DMS53 treated with DMSO at 0.1 percent for 48 hours (cell line): ENCODE data around the gene ASGR1.

ENCODE experiments used
- DNase-seq: peaks from one replicate; lab custom pipeline; 2025; ENCODE audit not compliant: unreplicated experiment; lab: John Stamatoyannopoulos, UW

Gene ASGR1

DNA sequence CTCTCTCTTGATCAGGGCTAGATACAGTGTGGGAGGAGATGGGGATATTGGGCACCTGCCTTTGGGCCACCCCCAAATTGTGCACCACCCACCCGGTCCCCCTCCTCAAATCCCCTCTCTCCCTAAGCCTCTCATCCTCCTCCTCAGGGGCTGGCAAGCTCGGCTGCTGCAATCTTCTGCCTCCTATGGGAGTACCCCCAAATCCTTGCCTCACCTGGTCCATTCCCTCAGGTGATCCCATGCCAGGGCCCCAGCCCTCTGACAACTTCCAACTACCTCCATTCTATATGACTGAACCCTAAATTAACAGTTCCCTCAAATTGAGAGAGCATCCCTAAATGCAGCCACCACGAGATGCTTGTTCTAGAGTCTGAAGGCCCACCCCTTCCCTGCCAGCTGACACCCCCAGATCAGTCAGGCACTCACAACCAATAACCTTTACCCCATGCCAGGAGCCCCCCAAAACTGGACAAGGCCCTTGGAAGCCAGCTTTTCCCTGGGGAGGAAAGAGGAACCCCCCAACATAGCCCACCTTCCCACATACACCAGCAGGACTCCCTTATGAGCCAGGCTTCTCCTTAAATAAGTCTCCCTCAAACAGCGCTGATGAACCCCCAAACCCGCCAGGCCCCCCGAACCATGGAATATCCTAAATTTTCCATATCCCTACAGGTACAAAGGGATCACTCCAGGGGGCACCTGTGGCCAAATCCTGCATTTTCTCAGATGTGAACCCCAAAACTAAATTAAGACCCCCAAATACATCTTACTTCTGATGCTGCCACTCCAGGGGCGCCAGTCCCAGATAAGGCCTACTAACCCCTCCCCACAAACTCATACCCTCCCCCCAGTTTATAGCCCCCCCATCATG is 37.3 kb upstream of the ASGR1 start:
- DNase-seq: no peak

DNA sequence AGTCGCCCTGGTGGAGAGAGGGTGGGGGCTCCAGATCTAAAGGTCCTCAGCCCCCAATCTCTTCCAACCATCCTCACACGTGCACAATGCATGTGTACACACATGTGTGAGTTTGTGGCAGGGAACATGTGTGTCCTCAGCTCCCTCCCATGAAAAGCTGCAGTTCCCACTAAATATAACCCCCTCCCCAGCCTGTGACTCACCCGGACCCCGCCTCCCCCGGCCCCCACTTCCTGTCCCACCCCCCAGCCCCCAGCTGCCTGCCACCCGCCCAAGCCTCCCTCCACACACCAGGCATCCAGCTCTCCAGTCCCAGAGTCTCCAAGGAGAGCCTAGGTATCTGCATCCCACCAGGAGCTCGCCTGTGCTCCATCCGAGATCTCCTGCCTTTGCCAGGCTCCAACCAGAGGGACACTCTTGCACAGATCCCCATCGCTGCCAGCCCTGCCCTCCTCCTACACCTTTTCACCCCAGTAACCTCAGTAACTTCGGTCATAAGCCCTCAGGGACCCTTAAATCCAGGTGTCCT is 36.5 kb upstream of the ASGR1 start:
- no peak for DNase-seq

- no peak for DNase-seq
Measured at GRCh38 chr17:7215136-7215638, 36.0 kb upstream of the ASGR1 start.

- peak; percentile 97 for DNase-seq
Measured at GRCh38 chr17:7214300-7215135, 35.3 kb upstream of the ASGR1 start.

GRCh38 chr17:7213895-7214299 is 34.7 kb upstream of the ASGR1 start:
- peak; percentile 92 for DNase-seq

DNA sequence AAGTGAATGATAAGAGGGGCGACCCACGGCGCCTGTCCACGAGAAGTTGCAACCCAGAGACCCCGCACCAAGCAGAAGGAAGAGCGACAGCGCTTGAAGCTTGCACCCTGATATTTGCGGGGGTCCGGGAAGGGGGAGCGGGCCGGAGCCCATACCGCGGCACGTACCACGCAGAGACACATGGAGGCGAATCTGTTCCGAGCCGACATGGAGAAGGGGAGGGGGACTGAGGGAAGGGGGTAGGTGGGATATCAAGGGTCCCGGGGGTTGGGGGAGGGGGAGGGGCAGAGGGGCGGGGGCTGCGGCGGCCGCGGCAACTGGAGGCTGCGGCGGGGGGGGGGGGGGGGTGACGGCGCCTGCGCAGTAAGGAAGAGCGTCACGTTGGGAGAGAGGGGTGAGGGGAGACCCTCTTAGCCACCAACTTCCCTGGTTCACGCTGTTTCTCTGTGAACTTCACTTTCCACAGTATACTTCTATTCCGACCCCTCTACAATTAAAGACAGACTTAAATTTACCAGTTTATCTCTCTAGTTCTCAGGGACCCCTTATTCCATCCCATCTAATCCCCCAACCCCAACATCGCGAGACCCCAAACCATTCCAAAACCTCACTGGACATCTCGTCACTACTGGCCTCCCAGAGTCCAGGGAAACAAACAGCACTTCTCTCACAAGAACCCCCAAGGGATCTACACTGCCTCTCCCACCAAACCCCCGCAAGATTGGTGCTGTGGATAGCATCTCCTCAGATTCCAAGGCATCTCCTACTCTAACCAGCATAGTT is 32.5 kb upstream of the ASGR1 start:
- no peak for DNase-seq

GRCh38 chr17:7208754-7209460 is 29.7 kb upstream of the ASGR1 start:
- no peak for DNase-seq

GRCh38 chr17:7208027-7208571 is 28.9 kb upstream of the ASGR1 start:
- no peak for DNase-seq

DNA sequence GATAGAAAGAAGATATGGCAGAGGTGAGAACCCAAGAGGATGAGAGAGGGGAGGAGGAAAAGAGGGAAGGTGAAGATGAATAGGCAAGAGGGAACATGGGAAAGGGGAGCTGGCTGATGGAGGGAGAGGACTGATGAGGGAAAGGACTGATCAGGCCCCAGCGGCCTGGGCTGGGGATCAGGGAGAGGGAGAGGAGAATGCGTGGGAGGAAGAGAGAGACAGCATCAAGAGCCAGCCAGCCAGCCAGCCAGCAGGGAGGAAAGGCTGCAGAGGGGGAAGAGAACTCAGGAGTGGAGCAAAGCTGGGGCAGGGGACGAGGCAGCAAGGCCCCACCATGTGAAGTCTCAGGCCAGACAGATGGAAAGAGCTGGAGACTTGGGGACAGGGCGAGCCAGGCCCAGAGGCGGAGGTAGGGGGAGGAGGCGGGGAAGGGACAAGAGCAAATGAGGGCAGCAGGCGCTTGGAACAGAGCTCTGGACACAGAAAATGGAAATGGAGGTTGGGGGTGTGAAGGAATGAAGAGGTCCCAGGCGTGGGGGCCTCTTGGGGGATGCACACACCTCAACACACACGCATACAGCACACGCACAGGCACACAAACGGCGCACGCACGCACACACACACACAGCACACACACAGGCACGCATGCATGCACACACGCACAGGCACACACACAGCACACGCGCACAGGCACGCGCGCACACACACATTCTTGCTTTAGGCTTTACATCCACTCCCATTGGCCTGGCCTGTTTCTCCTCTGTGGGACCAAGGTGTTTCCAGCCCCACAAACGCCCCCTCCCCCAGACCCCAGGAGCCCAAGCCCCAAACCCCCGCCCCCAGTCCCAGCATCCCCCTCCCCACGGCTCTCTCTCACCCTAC is 28.2 kb upstream of the ASGR1 start:
- no peak for DNase-seq

DNA sequence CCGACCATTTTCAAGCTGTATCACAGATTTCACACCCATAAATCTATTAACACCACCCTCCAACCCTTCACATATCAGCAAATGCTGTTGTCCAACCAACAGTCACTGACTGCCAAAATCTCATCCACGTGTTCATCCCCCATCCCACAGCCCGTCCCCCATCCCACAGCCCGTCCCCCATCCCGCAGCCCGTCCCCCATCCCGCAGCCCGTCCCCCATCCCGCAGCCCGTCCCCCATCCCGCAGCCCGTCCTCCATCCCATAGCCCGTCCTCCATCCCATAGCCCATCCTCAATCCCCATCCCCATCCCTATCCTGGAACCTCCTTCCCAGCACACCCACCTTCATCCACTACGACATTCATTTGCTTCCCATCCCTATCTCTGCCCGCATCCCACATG is 26.4 kb upstream of the ASGR1 start:
- no peak for DNase-seq

DNA sequence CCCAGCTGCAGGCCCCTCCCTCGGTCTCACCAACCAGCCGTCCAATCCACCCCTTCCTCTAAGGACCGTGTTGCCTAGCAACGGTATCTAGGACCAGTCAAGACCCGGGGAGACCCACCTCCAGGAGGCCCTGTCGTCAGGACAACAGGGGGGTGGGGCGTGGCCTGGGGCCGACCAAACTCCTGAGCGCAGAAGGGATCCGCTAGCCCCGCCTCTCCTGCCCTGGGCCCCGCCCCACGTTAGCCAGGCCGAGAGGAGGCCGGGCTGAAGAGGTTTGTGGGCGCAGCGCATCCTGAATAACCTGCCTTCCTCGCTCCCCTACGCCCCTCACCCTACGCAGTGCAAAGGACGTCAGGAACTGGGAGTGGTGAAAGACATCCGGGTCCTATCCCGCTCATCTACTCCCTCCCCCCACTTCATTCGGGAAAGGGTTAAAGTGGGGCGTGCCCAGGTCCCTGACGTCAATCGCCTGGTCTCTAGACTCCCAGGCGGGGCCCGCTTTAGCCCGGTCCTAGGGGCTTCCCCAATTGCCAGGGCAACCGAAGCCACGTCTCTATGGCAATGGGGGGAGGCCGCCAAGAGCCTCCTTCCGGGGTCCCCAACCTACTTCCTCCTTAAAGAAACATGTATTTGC is 25.8 kb upstream of the ASGR1 start:
- DNase-seq: peak; percentile 88

DNA sequence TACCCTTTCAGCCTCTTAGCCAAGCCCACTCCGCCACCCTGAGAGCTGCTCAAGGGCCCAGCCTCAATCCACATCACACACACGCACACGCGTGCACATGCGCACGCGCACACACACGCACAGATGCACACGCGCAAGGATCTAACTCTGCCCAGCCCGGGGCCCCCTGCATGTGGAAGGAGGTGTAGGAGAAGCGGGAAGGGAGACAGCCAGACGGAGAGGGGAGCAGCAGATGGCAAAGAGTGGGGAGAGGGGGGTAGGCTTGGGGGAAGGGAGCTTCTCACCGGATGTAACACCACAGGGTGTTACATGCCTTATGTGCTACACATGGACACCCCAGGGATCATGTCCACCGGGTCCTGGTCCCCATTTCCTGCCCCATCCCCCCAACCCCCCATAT is 25.2 kb upstream of the ASGR1 start:
- DNase-seq: no peak

- no peak for DNase-seq
Measured at GRCh38 chr17:7203391-7203790, 24.2 kb upstream of the ASGR1 start.

GRCh38 chr17:7196651-7197401 is 17.7 kb upstream of the ASGR1 start:
- no peak for DNase-seq

DNA sequence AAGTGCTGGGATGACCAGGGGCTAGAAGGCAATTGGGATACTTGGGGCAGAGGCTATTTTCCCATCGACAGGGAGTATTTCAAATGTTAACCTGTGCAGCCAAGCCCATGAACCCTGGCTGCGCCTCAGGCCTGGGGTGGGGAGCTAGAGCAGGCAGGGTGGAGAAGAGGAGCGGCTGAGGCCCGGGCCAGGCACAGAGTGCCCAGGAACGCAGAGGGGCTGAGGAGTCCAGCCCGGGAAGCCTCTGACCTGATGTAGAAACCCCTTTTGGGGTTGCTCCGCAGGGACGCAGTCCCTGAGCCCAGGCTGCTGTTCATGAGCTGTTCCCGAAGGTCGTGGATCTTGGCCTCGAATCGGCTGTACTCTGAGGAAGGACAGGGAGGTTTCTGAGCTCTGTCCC is 16.8 kb upstream of the ASGR1 start:
- no peak for DNase-seq

- no peak for DNase-seq
Measured at GRCh38 chr17:7192271-7192937, 13.2 kb upstream of the ASGR1 start.

GRCh38 chr17:7191571-7192270 is 12.6 kb upstream of the ASGR1 start:
- peak; percentile 9 for DNase-seq
